B cell (primary cell): ENCODE measurements around the gene TRIM64C.
"Not testable (repeated sequence)": the region's sequence is repeated elsewhere in the genome, so short reads cannot be mapped to it uniquely, and the experiment has no call there.

Source experiments
- CTCF ChIP-seq: fragments of 200-600 bp; IDR thresholded peaks from one replicate; pipeline ENCODE4 v1.8.0; 2022; ENCODE audit warnings: antibody characterized with exemption, mild to moderate bottlenecking
- EZH2 ChIP-seq: IDR thresholded peaks from 2 replicates; pipeline ENCODE4 v1.6.1; 2012; ENCODE audit warnings: borderline replicate concordance, low read depth, mild to moderate bottlenecking, moderate library complexity, low read length; ENCODE audit not compliant: insufficient read depth, poor library complexity, severe bottlenecking

DNA sequence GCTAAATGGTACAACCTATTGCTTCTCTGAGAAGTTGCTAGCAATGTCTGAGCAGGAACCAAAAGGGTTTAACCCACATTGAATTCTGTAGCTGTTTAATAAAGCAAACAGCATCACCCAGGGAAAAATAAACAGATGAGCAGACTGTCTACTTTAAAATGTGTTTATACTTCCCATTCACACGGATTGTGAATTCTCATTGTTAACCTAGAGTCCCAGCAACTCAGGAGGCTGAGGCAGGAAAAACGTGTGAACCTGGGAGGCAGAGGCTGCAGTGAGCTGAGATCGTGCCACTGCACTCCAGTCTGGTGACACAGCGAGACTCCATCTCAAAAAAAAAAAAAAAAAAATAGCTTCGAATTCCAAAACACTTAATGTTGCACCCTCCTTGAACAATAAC is 11.0 kb upstream of the TRIM64C start:
- TF ChIP-seq CTCF, EZH2: not testable (repeated sequence)
